H9 (cell line): ENCODE results near the gene CDK12. TPM values are rescaled to one million over a fixed set of nuclear protein-coding genes. Genes with fewer than 3 reads are reported as not detected.
"Not testable (repeated sequence)": the region's sequence is repeated elsewhere in the genome, so short reads cannot be mapped to it uniquely, and the experiment has no call there.

Experiments used
- DNase-seq: peaks from one replicate; pipeline ENCODE4 v3.0.0-alpha.2; 2017
- H2AFZ ChIP-seq: one replicate; pipeline ENCODE4 v1.6.1; 2013; ENCODE audit warnings: mild to moderate bottlenecking, low read length, control low read depth, moderate library complexity
- H2AK5ac ChIP-seq: 2 replicates; pipeline ENCODE4 v1.6.1; 2013; ENCODE audit warnings: low read length, control low read depth, mixed read lengths; ENCODE audit not compliant: insufficient read length
- H2BK120ac ChIP-seq: one replicate; pipeline ENCODE4 v1.6.1; 2013; ENCODE audit warnings: low read depth, mild to moderate bottlenecking, low read length, control low read depth, inconsistent platforms; ENCODE audit not compliant: poor library complexity, severe bottlenecking
- H2BK12ac ChIP-seq: 2 replicates; pipeline ENCODE4 v1.6.1; 2013; ENCODE audit warnings: low read length, control low read depth, mixed read lengths, low read depth; ENCODE audit not compliant: insufficient read length
- H2BK15ac ChIP-seq: 2 replicates; pipeline ENCODE4 v1.6.1; 2013; ENCODE audit warnings: low read depth, low read length, control low read depth
- H2BK20ac ChIP-seq: one replicate; pipeline ENCODE4 v1.6.1; 2013; ENCODE audit warnings: low read depth, mild to moderate bottlenecking, low read length, control low read depth, inconsistent platforms; ENCODE audit not compliant: poor library complexity, severe bottlenecking
- H2BK5ac ChIP-seq: 2 replicates; pipeline ENCODE4 v1.6.1; 2013; ENCODE audit warnings: low read length, control low read depth, mixed read lengths; ENCODE audit not compliant: insufficient read length
- H3K14ac ChIP-seq: 2 replicates; pipeline ENCODE4 v1.6.1; 2013; ENCODE audit warnings: low read length, control low read depth; ENCODE audit not compliant: insufficient read depth
- H3K18ac ChIP-seq: 2 replicates; pipeline ENCODE4 v1.6.1; 2013; ENCODE audit warnings: low read depth, mild to moderate bottlenecking, mixed read lengths, low read length, control low read depth; ENCODE audit not compliant: insufficient read length
- H3K23ac ChIP-seq: 2 replicates; pipeline ENCODE4 v1.6.1; 2013; ENCODE audit warnings: low read length, control low read depth, mixed read lengths, low read depth; ENCODE audit not compliant: insufficient read length
- H3K23me2 ChIP-seq: 2 replicates; pipeline ENCODE4 v1.6.1; 2013; ENCODE audit warnings: low read depth, mild to moderate bottlenecking, mixed read lengths, low read length, control low read depth; ENCODE audit not compliant: insufficient read length, poor library complexity, severe bottlenecking
- H3K27ac ChIP-seq: 2 replicates; pipeline ENCODE4 v1.5.1; 2013; ENCODE audit warnings: low read length, control low read depth, mixed read lengths, low read depth; ENCODE audit not compliant: insufficient read length
- H3K27me3 ChIP-seq: 2 replicates; pipeline ENCODE4 v1.6.1; 2013; ENCODE audit warnings: low read length, control low read depth, inconsistent platforms; ENCODE audit not compliant: insufficient read depth
- H3K4ac ChIP-seq: 2 replicates; pipeline ENCODE4 v1.6.1; 2013; ENCODE audit warnings: low read depth, mild to moderate bottlenecking, control low read depth, inconsistent platforms, low read length, moderate library complexity
- H3K4me1 ChIP-seq: 2 replicates; pipeline ENCODE4 v1.6.1; 2013; ENCODE audit warnings: low read length, control low read depth, inconsistent platforms; ENCODE audit not compliant: insufficient read depth
- H3K4me2 ChIP-seq: 2 replicates; pipeline ENCODE4 v1.6.1; 2013; ENCODE audit warnings: low read length, control low read depth, mixed read lengths; ENCODE audit not compliant: insufficient read length, insufficient read depth
- H3K56ac ChIP-seq: 2 replicates; pipeline ENCODE4 v1.6.1; 2013; ENCODE audit warnings: low read depth, mild to moderate bottlenecking, mixed read lengths, low read length, control low read depth; ENCODE audit not compliant: insufficient read length
- H3K79me1 ChIP-seq: 2 replicates; pipeline ENCODE4 v1.6.1; 2013; ENCODE audit warnings: low read depth, mild to moderate bottlenecking, moderate library complexity, low read length, control low read depth, inconsistent platforms; ENCODE audit not compliant: insufficient read depth, poor library complexity, severe bottlenecking
- H3K79me2 ChIP-seq: 2 replicates; pipeline ENCODE4 v1.6.1; 2013; ENCODE audit warnings: low read length, control low read depth, inconsistent platforms; ENCODE audit not compliant: insufficient read depth
- H3K9ac ChIP-seq: 2 replicates; pipeline ENCODE4 v1.6.1; 2013; ENCODE audit warnings: low read length, control low read depth, mixed read lengths; ENCODE audit not compliant: insufficient read length; ENCODE audit errors: extremely low read depth
- H3K9me3 ChIP-seq: one replicate; pipeline ENCODE4 v1.6.1; 2013; ENCODE audit warnings: low read depth, low read length, inconsistent platforms; ENCODE audit not compliant: control insufficient read depth
- H3T11ph ChIP-seq: one replicate; pipeline ENCODE4 v1.6.1; 2013; ENCODE audit warnings: mild to moderate bottlenecking, low read length, control low read depth, inconsistent platforms
- H4K20me1 ChIP-seq: one replicate; pipeline ENCODE4 v1.6.1; 2013; ENCODE audit not compliant: control insufficient read depth, insufficient read length, insufficient read depth
- H4K5ac ChIP-seq: 2 replicates; pipeline ENCODE4 v1.6.1; 2013; ENCODE audit warnings: low read depth, mild to moderate bottlenecking, mixed read lengths, low read length, control low read depth; ENCODE audit not compliant: insufficient read length
- H4K8ac ChIP-seq: replicated peaks from 2 replicates; pipeline ENCODE4 v1.6.1; 2013; ENCODE audit warnings: low read length, control low read depth, mixed read lengths, low read depth; ENCODE audit not compliant: insufficient read length
- H4K91ac ChIP-seq: 2 replicates; pipeline ENCODE4 v1.6.1; 2013; ENCODE audit warnings: low read depth, mild to moderate bottlenecking, moderate library complexity, mixed read lengths, low read length, control low read depth; ENCODE audit not compliant: insufficient read length
- H3K27ac Mint-ChIP-seq, 3 experiments: 2 replicates in 2 of 3; 3 replicates in 1 of 3; pipeline ENCODE4 v1.8.0; 2020 to 2021; ENCODE audit warnings: mixed read lengths in 3 of 3, mild to moderate bottlenecking in 1 of 3, moderate library complexity in 1 of 3
- H3K27me3 Mint-ChIP-seq: 2 replicates; pipeline ENCODE4 v1.8.0; 2021; ENCODE audit warnings: low read depth, mild to moderate bottlenecking, moderate library complexity, mixed read lengths
- H3K36me3 Mint-ChIP-seq, 3 experiments: 2 replicates in 2 of 3; 3 replicates in 1 of 3; pipeline ENCODE4 v1.8.0; 2020 to 2021; ENCODE audit warnings: low read depth in 3 of 3, mixed read lengths in 3 of 3; ENCODE audit not compliant: insufficient read depth in 1 of 3
- H3K4me1 Mint-ChIP-seq, 2 experiments: 2 replicates each; pipeline ENCODE4 v1.8.0; 2020; ENCODE audit warnings: mixed read lengths in 2 of 2
- H3K4me3 Mint-ChIP-seq, 2 experiments: 2 replicates in 1 of 2; 3 replicates in 1 of 2; pipeline ENCODE4 v1.8.0; 2020 to 2021; ENCODE audit warnings: mild to moderate bottlenecking in 2 of 2, mixed read lengths in 2 of 2, moderate library complexity in 1 of 2
- H3K9me3 Mint-ChIP-seq, 2 experiments: 2 replicates in 1 of 2; 3 replicates in 1 of 2; pipeline ENCODE4 v1.8.0; 2020; ENCODE audit warnings: mild to moderate bottlenecking in 2 of 2, mixed read lengths in 2 of 2, moderate library complexity in 1 of 2
- CTCF ChIP-seq: fragments of 200-600 bp; sonication (generic); conservative IDR thresholded peaks from 3 replicates; pipeline ENCODE4 v1.8.0; 2021; ENCODE audit warnings: antibody characterized with exemption, mild to moderate bottlenecking
- WGBS: extraction: QIAGEN DNeasy Blood & Tissue Kit; methylation state at CpG from one replicate; pipeline ENCODE4 v1.1.7; 2013; ENCODE audit warnings: missing lambda C conversion rate, low lambda C conversion rate, mixed read lengths; ENCODE audit not compliant: insufficient read length; ENCODE audit errors: extremely low coverage; 5-methylcytosine and 5-hydroxymethylcytosine counted together
- total RNA-seq: library from RNA; stranded (reverse); gene quantifications from 2 replicates; pipeline ENCODE4 v1.2.1, GENCODE V29; 2021

Gene CDK12
- total RNA-seq, 1 experiment from 2014 or later: 87.6 TPM

- no peak for DNase-seq
- H3K4me1 ChIP-seq: no peaks in the 10 kb centered on the region
- H3K27ac ChIP-seq: no peak overlapping the region
- peaks cover 5% of the 10 kb centered on the region for H3K79me1 ChIP-seq
- no peak overlapping the region for H3K4me2 ChIP-seq
- no peaks in the 10 kb centered on the region for H3K79me2 ChIP-seq
- TF ChIP-seq CTCF: no peak
- no CpG with 5 or more reads among the region's 4 CpGs for WGBS
- Mint-ChIP-seq H3K9me3 (no peaks in the 10 kb centered on the region), H3K36me3 (peaks cover 10 to 37% (median 17%) of the 10 kb centered on the region in 3 experiments; a peak in 6 of 7 replicates), H3K27me3 (no peaks in the 10 kb centered on the region), H3K4me3 (no peak overlapping the region), H3K4me1 (no peaks in the 10 kb centered on the region), H3K27ac (peak overlapping the region in 1 of 3 experiments; percentile 40; a peak in 1 of 7 replicates)
- no peak overlapping the region for H3K23ac ChIP-seq
- H2BK15ac ChIP-seq: no peak overlapping the region
- H4K8ac ChIP-seq: no peak overlapping the region
- no peaks in the 10 kb centered on the region for H3K9me3 ChIP-seq
- H2BK20ac ChIP-seq: no peak overlapping the region
- no peak overlapping the region for H2BK5ac ChIP-seq
- H4K91ac ChIP-seq: no peak overlapping the region
- H2AK5ac ChIP-seq: no peak overlapping the region
- H3K14ac ChIP-seq: no peak overlapping the region
- no peak overlapping the region for H3K4ac ChIP-seq
- no peak overlapping the region for H3K9ac ChIP-seq
- H4K20me1 ChIP-seq: no peaks in the 10 kb centered on the region
- H3K23me2 ChIP-seq: no peaks in the 10 kb centered on the region
- H3K56ac ChIP-seq: no peak overlapping the region
- no peak overlapping the region for H4K5ac ChIP-seq
- H3K18ac ChIP-seq: no peak overlapping the region
- H3K27me3 ChIP-seq: no peaks in the 10 kb centered on the region
- no peak overlapping the region for H2BK120ac ChIP-seq
- no peak overlapping the region for H2AFZ ChIP-seq
- H2BK12ac ChIP-seq: no peak overlapping the region
- H3T11ph ChIP-seq: no peak overlapping the region
These were observed 26.7 kb downstream of the CDK12 start for GRCh38 chr17:39487946-39488345.

- no CpG with 5 or more reads among the region's 12 CpGs for WGBS
These were observed 35.6 kb downstream of the CDK12 start for GRCh38 chr17:39496921-39497320.

More at GRCh38 chr17:39496921-39497320, 35.6 kb downstream of the CDK12 start:
- not testable (repeated sequence) for H2BK5ac ChIP-seq, H3K79me2 ChIP-seq, H3K23me2 ChIP-seq, H4K5ac ChIP-seq, H3K4me3 Mint-ChIP-seq, H2BK12ac ChIP-seq, H3K79me1 ChIP-seq, H3K23ac ChIP-seq, H2AK5ac ChIP-seq, H3K27ac ChIP-seq, H3K4ac ChIP-seq, H3T11ph ChIP-seq, H3K56ac ChIP-seq, H2BK15ac ChIP-seq, H2BK20ac ChIP-seq, H3K4me2 ChIP-seq, H3K9me3 Mint-ChIP-seq, H2AFZ ChIP-seq, H3K27ac Mint-ChIP-seq, DNase-seq, H2BK120ac ChIP-seq, H3K27me3 Mint-ChIP-seq, H3K27me3 ChIP-seq, H3K9ac ChIP-seq, H4K8ac ChIP-seq, H3K18ac ChIP-seq, H4K20me1 ChIP-seq, H3K14ac ChIP-seq, H3K9me3 ChIP-seq, H4K91ac ChIP-seq, H3K4me1 ChIP-seq, H3K4me1 Mint-ChIP-seq
- peaks cover 24 to 82% (median 58%) of the 10 kb centered on the region in 3 experiments for H3K36me3 Mint-ChIP-seq
